8988T (cell line): Measurements from ENCODE around the gene GET3.

Experiments used
- DNase-seq: peaks from one replicate; pipeline ENCODE4 v3.0.0; 2011

GET3 gene

GRCh38 chr19:12754465-12755196 is 17.3 kb downstream of the GET3 start:
- DNase-seq = no peak

- DNase-seq = no peak
These were observed 19.0 kb downstream of the GET3 start for GRCh38 chr19:12756150-12756883.

GRCh38 chr19:12757544-12758274 is 20.4 kb downstream of the GET3 start:
- peak; percentile 86 for DNase-seq

- DNase-seq = no peak
These were observed 22.4 kb downstream of the GET3 start for GRCh38 chr19:12759686-12760085.

GRCh38 chr19:12763100-12763499 is 25.8 kb downstream of the GET3 start:
- DNase-seq = no peak

- no peak for DNase-seq
These were observed 27.4 kb downstream of the GET3 start for GRCh38 chr19:12764698-12765097.

- peak; percentile 89 for DNase-seq
These were observed 28.8 kb downstream of the GET3 start for GRCh38 chr19:12766051-12766521.

GRCh38 chr19:12767150-12767549 is 29.9 kb downstream of the GET3 start:
- DNase-seq = no peak

GRCh38 chr19:12767666-12768065 is 30.4 kb downstream of the GET3 start:
- DNase-seq = no peak

GRCh38 chr19:12769689-12770088 is 32.4 kb downstream of the GET3 start:
- no peak for DNase-seq

GRCh38 chr19:12770922-12771321 is 33.6 kb downstream of the GET3 start:
- no peak for DNase-seq

GRCh38 chr19:12772323-12772722 is 35.0 kb downstream of the GET3 start:
- DNase-seq = no peak

- DNase-seq = no peak
These were observed 36.3 kb downstream of the GET3 start for GRCh38 chr19:12773571-12773970.

- DNase-seq = no peak
These were observed 37.6 kb downstream of the GET3 start, which contains the start of gene HOOK2 for GRCh38 chr19:12774588-12775555. HOOK2 (minus strand) TSS chr19:12775552; CDS start chr19:12775449, 103 bp downstream.

GRCh38 chr19:12777217-12778016 is 40.1 kb downstream of the GET3 start:
- DNase-seq = peak; percentile 76

GRCh38 chr19:12778017-12778904 is 41.0 kb downstream of the GET3 start:
- no peak for DNase-seq

- no peak for DNase-seq
These were observed 41.5 kb downstream of the GET3 start for GRCh38 chr19:12778905-12779161.

GRCh38 chr19:12779162-12779993 is 42.1 kb downstream of the GET3 start:
- DNase-seq = no peak

GRCh38 chr19:12782174-12782423 is 44.8 kb downstream of the GET3 start:
- no peak for DNase-seq
